RKO (cell line): Measurements from ENCODE around the gene PRSS2.

Source experiments
- DNase-seq: peaks from one replicate; pipeline ENCODE4 v3.0.0-alpha.2; 2016; ENCODE audit warnings: low spot score

PRSS2 gene

DNA sequence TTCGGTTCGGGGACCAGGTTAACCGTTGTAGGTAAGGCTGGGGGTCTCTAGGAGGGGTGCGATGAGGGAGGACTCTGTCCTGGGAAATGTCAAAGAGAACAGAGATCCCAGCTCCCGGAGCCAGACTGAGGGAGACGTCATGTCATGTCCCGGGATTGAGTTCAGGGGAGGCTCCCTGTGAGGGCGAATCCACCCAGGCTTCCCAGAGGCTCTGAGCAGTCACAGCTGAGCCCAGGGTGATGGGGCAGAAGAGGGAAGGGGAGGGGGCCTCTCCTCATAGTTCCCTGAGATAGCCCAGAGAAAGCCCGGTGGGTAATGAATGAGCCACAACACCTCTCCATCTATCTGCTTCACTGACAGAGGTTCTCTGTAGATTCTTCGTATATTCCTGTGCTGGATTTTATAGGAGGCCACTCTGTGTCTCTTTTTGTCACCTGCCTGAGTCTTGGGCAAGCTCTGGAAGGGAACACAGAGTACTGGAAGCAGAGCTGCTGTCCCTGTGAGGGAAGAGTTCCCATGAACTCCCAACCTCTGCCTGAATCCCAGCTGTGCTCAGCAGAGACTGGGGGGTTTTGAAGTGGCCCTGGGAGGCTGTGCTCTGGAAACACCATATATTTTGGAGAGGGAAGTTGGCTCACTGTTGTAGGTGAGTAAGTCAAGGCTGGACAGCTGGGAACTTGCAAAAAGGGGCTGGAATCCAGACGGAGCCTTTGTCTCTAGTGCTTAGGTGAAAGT lies 16.4 kb downstream of the PRSS2 start:
- DNase-seq = no peak

DNA sequence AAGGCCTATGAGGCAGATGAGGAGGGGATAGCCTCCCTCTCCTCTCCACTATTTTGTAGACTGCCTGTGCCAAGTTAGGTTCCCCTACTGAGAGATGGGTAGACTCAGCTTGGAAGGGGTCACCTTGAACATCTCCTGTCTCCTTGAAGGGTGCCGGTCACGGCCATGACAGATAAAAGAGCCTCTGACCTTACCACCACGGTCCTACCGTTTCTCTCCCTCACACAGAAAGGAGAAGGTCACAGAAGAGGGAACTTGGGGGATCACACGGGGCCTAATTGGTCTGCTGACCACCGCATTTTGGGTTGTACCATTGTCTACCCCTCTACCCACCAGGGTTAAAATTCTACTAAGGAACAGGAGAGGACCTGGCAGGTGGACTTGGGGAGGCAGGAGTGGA lies 17.0 kb downstream of the PRSS2 start:
- no peak for DNase-seq

DNA sequence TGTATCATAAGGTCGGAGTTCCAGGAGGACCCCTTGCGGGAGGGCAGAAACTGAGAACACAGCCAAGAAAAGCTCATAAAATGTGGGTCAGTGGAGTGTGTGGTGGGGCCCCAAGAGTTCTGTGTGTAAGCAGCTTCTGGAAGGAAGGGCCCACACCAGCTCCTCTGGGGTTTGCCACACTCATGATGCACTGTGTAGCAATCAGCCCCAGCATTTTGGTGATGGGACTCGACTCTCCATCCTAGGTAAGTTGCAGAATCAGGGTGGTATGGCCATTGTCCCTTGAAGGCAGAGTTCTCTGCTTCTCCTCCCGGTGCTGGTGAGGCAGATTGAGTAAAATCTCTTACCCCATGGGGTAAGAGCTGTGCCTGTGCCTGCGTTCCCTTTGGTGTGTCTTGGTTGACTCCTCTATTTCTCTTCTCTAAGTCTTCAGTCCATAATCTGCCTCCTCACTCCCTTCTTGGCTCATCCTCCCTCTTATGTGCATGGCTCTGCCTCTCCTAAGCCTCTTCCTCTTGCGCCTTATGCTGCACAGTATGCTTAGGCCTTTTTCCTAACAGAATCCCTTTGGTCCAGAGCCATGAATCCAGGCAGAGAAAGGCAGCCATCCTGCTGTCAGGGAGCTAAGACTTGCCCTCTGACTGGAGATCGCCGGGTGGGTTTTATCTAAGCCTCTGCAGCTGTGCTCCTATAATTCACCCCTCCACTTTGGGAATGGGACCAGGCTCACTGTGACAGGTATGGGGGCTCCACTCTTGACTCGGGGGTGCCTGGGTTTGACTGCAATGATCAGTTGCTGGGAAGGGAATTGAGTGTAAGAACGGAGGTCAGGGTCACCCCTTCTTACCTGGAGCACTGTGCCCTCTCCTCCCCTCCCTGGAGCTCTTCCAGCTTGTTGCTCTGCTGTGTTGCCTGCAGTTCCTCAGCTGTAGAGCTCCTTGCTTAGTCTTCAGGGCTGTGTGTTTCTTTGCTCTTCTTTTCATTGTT lies 17.8 kb downstream of the PRSS2 start:
- DNase-seq = no peak

DNA sequence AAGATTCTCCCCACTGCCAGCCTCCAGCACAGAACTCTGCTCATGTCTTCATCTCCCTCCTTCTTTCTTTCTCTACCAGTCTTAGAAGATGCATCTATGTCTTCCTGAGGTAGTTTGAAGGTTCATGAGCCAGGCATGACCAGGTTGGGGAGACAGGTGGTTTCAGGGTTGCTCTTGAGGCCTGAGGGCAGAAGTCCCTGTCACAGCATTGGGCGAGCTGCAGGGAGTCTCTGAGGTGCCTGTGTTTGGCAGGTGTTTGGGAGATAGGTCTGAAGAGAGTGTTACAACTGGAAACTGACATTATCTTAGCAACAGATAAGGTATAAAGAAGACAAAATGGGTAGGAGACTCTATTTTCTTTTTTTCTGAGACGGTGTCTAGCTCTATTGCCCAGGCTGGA lies 18.7 kb downstream of the PRSS2 start:
- DNase-seq = no peak

DNA sequence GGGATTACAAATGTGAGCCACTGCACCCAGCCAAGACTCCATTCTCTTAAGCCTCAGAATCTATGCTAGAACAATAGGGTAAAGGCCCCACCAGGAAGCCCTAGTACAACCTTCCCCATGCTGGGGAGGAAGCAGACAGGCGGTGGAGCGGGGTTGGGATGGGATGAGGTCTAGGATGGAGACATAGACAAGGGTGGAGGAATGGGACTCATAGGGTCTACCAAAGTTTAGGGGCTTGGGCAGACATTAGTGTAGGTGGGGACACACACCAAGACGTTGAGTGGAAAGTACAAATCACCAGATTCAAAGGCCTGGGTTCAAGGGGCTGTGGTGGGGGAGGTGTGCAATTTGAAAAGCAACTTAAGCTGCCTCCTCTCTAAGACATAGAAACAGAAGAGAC lies 19.3 kb downstream of the PRSS2 start:
- DNase-seq = no peak

DNA sequence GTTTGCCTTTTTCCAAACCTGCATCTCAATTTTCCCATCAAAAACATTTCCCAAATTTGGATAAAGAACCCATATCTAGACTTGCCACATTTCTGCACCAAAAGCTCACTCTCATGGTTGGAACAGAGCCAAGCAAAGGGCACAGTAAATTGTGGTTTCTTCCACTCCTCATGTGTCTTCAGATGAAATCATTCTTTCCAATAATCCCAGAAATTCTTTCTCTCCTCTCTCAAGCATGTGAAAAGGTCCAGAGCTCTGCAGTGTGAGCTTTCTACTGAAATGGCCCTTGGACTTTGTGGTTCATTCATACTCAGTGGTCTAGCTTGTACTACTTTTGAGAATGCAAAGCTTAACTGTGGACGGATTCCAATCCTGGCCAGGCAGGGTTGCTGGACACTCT lies 19.8 kb downstream of the PRSS2 start:
- DNase-seq = no peak

DNA sequence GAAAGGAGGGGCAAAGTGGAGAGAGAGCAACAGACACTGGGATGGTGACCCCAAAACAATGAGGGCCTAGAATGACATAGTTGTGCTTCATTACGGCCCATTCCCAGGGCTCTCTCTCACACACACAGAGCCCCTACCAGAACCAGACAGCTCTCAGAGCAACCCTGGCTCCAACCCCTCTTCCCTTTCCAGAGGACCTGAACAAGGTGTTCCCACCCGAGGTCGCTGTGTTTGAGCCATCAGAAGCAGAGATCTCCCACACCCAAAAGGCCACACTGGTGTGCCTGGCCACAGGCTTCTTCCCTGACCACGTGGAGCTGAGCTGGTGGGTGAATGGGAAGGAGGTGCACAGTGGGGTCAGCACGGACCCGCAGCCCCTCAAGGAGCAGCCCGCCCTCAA lies 20.7 kb downstream of the PRSS2 start:
- no peak for DNase-seq

DNA sequence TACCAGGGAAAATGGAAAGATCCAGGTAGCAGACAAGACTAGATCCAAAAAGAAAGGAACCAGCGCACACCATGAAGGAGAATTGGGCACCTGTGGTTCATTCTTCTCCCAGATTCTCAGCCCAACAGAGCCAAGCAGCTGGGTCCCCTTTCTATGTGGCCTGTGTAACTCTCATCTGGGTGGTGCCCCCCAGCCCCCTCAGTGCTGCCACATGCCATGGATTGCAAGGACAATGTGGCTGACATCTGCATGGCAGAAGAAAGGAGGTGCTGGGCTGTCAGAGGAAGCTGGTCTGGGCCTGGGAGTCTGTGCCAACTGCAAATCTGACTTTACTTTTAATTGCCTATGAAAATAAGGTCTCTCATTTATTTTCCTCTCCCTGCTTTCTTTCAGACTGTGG lies 21.4 kb downstream of the PRSS2 start:
- no peak for DNase-seq

DNA sequence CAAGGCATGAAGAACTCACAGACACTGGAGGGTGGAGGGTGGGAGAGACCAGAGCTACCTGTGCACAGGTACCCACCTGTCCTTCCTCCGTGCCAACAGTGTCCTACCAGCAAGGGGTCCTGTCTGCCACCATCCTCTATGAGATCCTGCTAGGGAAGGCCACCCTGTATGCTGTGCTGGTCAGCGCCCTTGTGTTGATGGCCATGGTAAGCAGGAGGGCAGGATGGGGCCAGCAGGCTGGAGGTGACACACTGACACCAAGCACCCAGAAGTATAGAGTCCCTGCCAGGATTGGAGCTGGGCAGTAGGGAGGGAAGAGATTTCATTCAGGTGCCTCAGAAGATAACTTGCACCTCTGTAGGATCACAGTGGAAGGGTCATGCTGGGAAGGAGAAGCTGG lies 21.8 kb downstream of the PRSS2 start:
- DNase-seq = no peak

DNA sequence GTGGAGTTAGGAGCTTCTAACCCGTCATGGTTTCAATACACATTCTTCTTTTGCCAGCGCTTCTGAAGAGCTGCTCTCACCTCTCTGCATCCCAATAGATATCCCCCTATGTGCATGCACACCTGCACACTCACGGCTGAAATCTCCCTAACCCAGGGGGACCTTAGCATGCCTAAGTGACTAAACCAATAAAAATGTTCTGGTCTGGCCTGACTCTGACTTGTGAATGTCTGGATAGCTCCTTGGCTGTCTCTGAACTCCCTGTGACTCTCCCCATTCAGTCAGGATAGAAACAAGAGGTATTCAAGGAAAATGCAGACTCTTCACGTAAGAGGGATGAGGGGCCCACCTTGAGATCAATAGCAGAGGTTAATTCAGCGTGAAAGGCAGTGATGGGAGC lies 22.4 kb downstream of the PRSS2 start:
- no peak for DNase-seq

DNA sequence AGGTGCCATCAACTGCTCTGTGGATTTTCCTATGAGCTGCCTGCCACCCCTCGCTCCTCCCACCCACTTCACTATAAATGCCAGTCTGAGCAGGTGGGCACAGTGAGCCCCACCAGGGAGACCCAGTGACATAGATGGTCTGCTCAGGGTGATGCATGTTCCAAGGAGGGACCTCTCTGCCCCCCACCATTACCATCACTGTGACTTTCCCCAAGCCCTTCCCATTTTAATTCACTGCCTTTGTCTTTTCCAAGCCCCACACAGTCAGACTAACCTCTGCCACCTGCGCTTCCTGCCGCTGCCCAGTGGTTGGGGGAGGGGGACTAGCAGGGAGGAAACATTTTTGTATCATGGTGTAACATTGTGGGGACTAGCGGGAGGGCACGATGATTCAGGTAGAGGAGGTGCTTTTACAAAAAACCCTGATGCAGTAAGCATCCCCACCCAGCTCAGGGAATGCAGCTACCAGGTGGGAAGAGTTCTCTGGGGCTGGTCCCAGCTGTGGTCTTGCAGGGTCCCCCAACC lies 24.6 kb downstream of the PRSS2 start:
- DNase-seq = no peak

DNA sequence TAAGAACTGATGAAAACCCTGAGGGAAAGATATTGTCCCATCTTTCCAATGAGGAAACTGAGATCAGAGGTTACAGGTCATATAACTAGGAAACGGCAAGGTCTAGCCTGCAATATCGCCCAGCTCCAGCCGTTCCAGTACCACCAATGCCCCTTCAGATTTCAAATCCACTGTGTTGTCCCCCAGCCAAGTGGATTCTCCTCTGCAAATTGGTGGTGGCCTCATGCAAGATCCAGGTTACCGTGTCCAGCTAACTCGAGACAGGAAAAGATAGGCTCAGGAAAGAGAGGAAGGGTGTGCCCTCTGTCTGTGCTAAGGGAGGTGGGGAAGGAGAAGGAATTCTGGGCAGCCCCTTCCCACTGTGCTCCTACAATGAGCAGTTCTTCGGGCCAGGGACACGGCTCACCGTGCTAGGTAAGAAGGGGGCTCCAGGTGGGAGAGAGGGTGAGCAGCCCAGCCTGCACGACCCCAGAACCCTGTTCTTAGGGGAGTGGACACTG lies 25.3 kb downstream of the PRSS2 start:
- no peak for DNase-seq

DNA sequence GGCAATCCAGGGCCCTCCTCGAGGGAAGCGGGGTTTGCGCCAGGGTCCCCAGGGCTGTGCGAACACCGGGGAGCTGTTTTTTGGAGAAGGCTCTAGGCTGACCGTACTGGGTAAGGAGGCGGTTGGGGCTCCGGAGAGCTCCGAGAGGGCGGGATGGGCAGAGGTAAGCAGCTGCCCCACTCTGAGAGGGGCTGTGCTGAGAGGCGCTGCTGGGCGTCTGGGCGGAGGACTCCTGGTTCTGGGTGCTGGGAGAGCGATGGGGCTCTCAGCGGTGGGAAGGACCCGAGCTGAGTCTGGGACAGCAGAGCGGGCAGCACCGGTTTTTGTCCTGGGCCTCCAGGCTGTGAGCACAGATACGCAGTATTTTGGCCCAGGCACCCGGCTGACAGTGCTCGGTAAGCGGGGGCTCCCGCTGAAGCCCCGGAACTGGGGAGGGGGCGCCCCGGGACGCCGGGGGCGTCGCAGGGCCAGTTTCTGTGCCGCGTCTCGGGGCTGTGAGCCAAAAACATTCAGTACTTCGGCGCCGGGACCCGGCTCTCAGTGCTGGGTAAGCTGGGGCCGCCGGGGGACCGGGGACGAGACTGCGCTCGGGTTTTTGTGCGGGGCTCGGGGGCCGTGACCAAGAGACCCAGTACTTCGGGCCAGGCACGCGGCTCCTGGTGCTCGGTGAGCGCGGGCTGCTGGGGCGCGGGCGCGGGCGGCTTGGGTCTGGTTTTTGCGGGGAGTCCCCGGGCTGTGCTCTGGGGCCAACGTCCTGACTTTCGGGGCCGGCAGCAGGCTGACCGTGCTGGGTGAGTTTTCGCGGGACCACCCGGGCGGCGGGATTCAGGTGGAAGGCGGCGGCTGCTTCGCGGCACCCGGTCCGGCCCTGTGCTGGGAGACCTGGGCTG lies 26.0 kb downstream of the PRSS2 start:
- DNase-seq = no peak

DNA sequence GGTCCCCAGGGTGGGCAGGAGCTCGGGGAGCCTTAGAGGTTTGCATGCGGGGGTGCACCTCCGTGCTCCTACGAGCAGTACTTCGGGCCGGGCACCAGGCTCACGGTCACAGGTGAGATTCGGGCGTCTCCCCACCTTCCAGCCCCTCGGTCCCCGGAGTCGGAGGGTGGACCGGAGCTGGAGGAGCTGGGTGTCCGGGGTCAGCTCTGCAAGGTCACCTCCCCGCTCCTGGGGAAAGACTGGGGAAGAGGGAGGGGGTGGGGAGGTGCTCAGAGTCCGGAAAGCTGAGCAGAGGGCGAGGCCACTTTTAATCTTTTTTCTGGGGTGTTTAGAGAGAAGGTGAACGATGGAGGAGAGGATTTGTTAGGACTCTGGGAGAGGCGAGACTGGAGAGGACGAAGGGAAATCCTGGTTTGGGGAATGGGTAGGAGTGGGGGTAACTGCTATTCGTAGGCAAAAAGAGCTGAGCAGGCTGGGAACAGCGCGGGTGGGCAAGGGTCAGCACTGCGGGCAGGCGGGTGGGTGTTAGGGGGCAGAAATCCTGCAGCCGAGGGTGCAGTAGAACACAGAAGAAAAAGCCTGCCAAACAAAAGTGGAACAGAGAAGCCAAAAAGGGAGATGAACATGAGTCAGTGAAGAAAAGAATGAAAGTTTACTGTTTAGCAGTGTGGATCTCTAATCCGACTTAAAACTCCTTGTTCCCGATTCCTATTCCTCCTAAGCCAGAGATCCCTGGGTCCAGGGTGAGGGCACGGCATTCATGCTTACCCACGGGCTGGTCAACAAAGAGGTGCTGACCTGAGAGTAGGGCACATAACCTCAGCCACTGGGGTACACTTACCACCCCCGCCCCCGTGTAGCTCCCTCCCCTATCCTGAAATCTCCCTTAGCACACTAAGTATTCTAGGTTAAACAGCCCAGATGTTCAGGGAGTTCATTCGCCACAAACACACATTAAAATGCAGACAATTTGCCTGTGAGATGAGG lies 26.9 kb downstream of the PRSS2 start:
- no peak for DNase-seq

DNA sequence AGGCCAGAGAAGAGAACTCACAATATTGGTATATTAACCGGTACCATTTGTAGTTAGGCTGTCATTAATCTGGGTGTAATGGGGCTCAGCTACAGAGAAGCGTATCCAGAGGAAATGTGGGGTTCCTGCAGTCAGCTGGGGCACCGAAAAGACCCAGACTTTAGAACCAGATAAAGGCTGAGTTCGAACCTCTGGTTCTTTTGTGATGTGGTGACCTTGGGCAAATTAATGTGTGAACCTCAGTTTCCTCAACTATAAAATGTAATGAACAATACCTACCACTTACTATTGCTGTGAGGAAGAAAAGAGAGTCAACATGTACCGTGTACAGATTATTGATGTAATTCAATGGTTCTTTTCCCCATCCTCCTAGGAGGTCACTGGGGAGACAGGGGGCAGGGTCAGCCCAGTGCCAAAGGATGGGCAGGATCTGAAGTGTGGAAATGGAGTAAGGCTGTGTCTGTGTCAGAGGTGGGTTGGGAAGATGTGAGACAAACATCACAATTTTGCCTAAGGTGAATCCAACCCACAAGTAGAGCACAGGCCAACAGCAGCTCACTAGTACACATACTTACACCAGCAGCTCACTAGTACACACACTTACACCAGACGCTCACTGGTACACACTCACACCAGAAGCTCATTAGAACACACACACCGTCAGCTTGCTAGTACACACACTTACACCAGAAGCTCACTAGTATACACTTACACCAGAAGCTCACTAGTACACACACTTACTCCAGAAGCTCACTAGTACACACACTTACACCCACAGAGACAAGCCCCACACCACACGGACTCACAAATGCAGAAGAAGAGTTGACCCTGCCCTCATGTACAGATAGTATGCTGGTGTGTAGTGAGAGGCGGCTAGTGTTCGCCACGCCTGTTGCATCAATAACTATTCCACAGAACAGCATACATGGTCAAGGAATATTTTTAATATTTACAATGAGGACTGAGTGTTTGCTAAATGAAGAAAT lies 28.0 kb downstream of the PRSS2 start:
- DNase-seq = no peak

DNA sequence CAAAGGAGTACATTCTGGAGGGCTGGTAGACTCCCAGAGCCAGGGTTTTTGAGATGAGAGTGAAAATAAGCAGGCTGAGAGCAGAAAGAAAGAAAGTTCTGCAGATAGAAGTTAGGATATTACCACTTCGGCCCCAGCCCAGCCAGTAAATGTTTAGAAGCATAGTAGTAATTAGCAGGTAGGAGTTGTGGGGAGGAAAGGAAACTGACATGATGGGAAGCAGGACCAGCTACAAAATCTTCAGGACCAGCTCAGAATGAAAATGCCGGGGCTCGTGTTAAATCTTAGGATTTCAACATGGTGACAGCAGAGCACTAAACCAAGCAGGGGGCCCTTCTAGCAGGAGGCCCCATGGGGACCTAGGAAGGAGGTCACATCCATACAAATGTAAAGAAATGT lies 28.7 kb downstream of the PRSS2 start:
- no peak for DNase-seq

DNA sequence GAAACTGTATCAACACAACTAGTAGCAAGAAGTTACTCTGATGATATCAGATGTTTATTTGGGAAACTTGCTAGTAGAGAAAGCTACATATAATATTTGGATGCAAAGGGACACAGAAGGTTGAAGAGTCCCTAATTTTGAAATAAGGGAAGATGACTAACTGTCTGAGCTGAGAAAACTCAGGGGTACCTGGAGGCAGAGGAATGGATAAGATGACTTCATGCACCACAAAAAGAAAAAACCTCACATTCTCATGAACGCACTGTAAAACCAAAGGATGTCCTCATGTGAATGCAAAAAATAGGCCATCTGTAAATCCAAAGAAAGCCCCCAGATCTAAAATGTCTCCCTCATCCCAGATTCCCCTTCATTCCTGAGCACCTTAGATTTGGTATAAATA lies 29.3 kb downstream of the PRSS2 start:
- no peak for DNase-seq

DNA sequence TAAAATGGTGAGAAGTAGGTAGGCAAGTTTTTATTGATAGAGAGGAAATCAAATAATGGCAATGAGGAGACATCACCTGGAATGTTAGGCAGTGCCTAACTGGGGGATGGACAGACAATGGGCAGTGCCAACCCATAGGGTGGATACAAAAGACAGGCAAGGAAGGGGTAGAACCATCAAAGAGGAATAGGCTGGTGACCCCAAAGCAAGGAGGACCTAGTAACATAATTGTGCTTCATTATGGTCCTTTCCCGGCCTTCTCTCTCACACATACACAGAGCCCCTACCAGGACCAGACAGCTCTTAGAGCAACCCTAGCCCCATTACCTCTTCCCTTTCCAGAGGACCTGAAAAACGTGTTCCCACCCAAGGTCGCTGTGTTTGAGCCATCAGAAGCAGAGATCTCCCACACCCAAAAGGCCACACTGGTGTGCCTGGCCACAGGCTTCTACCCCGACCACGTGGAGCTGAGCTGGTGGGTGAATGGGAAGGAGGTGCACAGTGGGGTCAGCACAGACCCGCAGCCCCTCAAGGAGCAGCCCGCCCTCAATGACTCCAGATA lies 30.0 kb downstream of the PRSS2 start:
- no peak for DNase-seq
